Stomach (tissue), 9 donors: ENCODE data around the gene FAM107B. TPM values are rescaled to one million over a fixed set of nuclear protein-coding genes. Genes with fewer than 3 reads are reported as not detected.
A peak's percentile ranks its signal among the peaks of the same experiment; 100 is the strongest.

ENCODE experiments used
- DNase-seq, 2 donors: peaks; one replicate each; pipeline versions ENCODE4 v3.0.0 to v3.0.0-alpha.2; 2013 to 2019
- H3K27ac ChIP-seq, 5 donors: fragments of 200-600 bp in 4 of 5; sonication (generic) in 4 of 5; one replicate each; pipeline ENCODE4 v1.5.1; 2013 to 2019; ENCODE audit warnings: mild to moderate bottlenecking in 1 of 5, moderate library complexity in 1 of 5
- H3K27me3 ChIP-seq, 3 donors: fragments of 200-600 bp; sonication (generic); one replicate each; pipeline ENCODE4 v1.5.1; 2017 to 2019; ENCODE audit warnings: mixed run types in 1 of 3
- H3K36me3 ChIP-seq, 4 donors: fragments of 200-600 bp; sonication (generic); 1 replicate in 3 of 4; 2 replicates in 1 of 4; pipeline ENCODE4 v1.5.1; 2016 to 2019
- H3K4me1 ChIP-seq, 4 donors: fragments of 200-600 bp; sonication (generic); one replicate each; pipeline ENCODE4 v1.5.1; 2016 to 2019
- H3K4me3 ChIP-seq, 4 donors: fragments of 200-600 bp; sonication (generic) in 3 of 4; one replicate each; pipeline ENCODE4 v1.5.1; 2016 to 2019; ENCODE audit warnings: mild to moderate bottlenecking in 1 of 4
- H3K9me3 ChIP-seq, 4 donors: fragments of 200-600 bp; sonication (generic); one replicate each; pipeline ENCODE4 v1.5.1; 2016 to 2019
- CTCF ChIP-seq, 7 experiments: fragments of 450-650 bp in 4 of 7; fragments of 200-600 bp in 3 of 7; sonication (generic) in 3 of 7; IDR thresholded peaks; one replicate each; pipeline ENCODE4 v1.5.1; 2016 to 2019; ENCODE audit warnings: antibody characterized with exemption in 7 of 7, control low read depth in 2 of 7, mild to moderate bottlenecking in 1 of 7
- EP300 ChIP-seq: sonication (generic); formaldehyde crosslinking; IDR thresholded peaks from one replicate; pipeline ENCODE4 v1.6.1; 2017; ENCODE audit warnings: antibody characterized with exemption
- POLR2A ChIP-seq, 4 donors: fragments of 450-650 bp; IDR thresholded peaks; one replicate each; pipeline ENCODE4 v1.6.1; 2016; ENCODE audit warnings: antibody characterized with exemption in 4 of 4, control low read depth in 2 of 4, mild to moderate bottlenecking in 1 of 4, moderate library complexity in 1 of 4
- POLR2AphosphoS5 ChIP-seq, 3 donors: sonication (generic); formaldehyde crosslinking; IDR thresholded peaks; one replicate each; pipeline ENCODE4 v1.6.1; 2016; ENCODE audit warnings: antibody characterized with exemption in 3 of 3
- WGBS, 5 donors: extraction: QIAGEN DNeasy Blood & Tissue Kit in 3 of 5; methylation state at CpG; one replicate each; pipeline versions ENCODE4 v1.1.5 to v1.1.7; 2013 to 2018; 5-methylcytosine and 5-hydroxymethylcytosine counted together
- intact Hi-C: fragments of 100-400 bp; cut with DNase I; formaldehyde crosslinking; loops from one replicate; pipeline ENCODE4 v1.15.1; 2023; ENCODE audit warnings: low total_unique reads
- polyA plus RNA-seq, 3 donors: library from polyadenylated mRNA; stranded (reverse); fragments of 200-250 nt; gene quantifications; one replicate each; pipeline ENCODE4 v1.2.3, GENCODE V29; 2013
- total RNA-seq, 5 donors: library from RNA; depleted of rRNA; stranded (reverse); fragments of >200 nt; gene quantifications; one replicate each; pipeline versions ENCODE4 v1.1.0 to v1.2.3, GENCODE V29; 2014 to 2016
- donor health status: healthy with polysubstance abuse.
- donor health status: Bipolar disorder and iron deficiency.
- donor health status: healthy.

Gene FAM107B
- total and polyA plus RNA-seq, 8 donors, result 18.7 to 397 (median 160) TPM

GRCh38 chr10:14757394-14757793 is 17.3 kb downstream of the FAM107B start:
- intact Hi-C loops, result no loop called here
- Histone ChIP-seq H3K4me1 (no peaks in the 10 kb centered on the region), H3K27ac (no peak overlapping the region), H3K27me3 (no peaks in the 10 kb centered on the region), H3K9me3 (no peaks in the 10 kb centered on the region), H3K36me3 (no peaks in the 10 kb centered on the region), H3K4me3 (no peak overlapping the region)
- TF ChIP-seq EP300 (no peak), POLR2AphosphoS5 (IDR thresholded peaks at IDR 0.05) (no peak), CTCF (IDR thresholded peaks at IDR 0.05) (no peak), POLR2A (IDR thresholded peaks at IDR 0.05) (no peak)
- no peak for DNase-seq
- 84 to 93% (median 88%) methylated on average over 6 of the region's 6 CpGs for WGBS, 5 donors

GRCh38 chr10:14753441-14753840 is 21.3 kb downstream of the FAM107B start:
- Histone ChIP-seq H3K27me3 (no peaks in the 10 kb centered on the region), H3K4me3 (no peak overlapping the region), H3K27ac (no peak overlapping the region), H3K9me3 (no peaks in the 10 kb centered on the region), H3K4me1 (peaks cover 14 to 28% (median 24%) of the 10 kb centered on the region in 4 donors), H3K36me3 (no peaks in the 10 kb centered on the region)
- intact Hi-C loops, result no loop called here
- WGBS, 5 donors, result 71 to 87% (median 78%) methylated on average over 1 of the region's 1 CpG
- no peak for DNase-seq
- no peak for TF ChIP-seq EP300
- no peak for TF ChIP-seq POLR2A (IDR thresholded peaks at IDR 0.05)
- TF ChIP-seq CTCF (IDR thresholded peaks at IDR 0.05), result no peak
- no peak for TF ChIP-seq POLR2AphosphoS5 (IDR thresholded peaks at IDR 0.05)

GRCh38 chr10:14751921-14752320 is 22.8 kb downstream of the FAM107B start:
- H3K36me3 ChIP-seq, result no peaks in the 10 kb centered on the region
- TF ChIP-seq POLR2AphosphoS5 (IDR thresholded peaks at IDR 0.05) (peak in 1 of 3 donors; percentile 32), CTCF (IDR thresholded peaks at IDR 0.05) (no peak)
- H3K9me3 ChIP-seq, result no peaks in the 10 kb centered on the region
- intact Hi-C loops, result no loop called here
- peak in 1 of 2 donors; percentile 64 for DNase-seq
- WGBS, 5 donors, result 60 to 80% (median 71%) methylated on average over 1 of the region's 1 CpG
- no peaks in the 10 kb centered on the region for H3K27me3 ChIP-seq
- no peak overlapping the region for H3K4me3 ChIP-seq
- peak overlapping the region in 3 of 5 donors; percentile 65 to 87 (median 72) for H3K27ac ChIP-seq
- H3K4me1 ChIP-seq, result peaks cover 23 to 41% (median 32%) of the 10 kb centered on the region in 4 donors

GRCh38 chr10:14751014-14751896 is 23.4 kb downstream of the FAM107B start:
- peak in 1 of 2 donors; percentile 81 for DNase-seq
- no peak overlapping the region for H3K4me3 ChIP-seq
- WGBS, 5 donors, result 66 to 76% (median 74%) methylated on average over 14 of the region's 14 CpGs
- no peaks in the 10 kb centered on the region for H3K9me3 ChIP-seq
- H3K36me3 ChIP-seq, result no peaks in the 10 kb centered on the region
- peak overlapping the region in 3 of 5 donors; percentile 65 to 87 (median 72) for H3K27ac ChIP-seq
- peaks cover 23 to 41% (median 32%) of the 10 kb centered on the region in 4 donors for H3K4me1 ChIP-seq
- TF ChIP-seq POLR2AphosphoS5 (IDR thresholded peaks at IDR 0.05), result no peak
- TF ChIP-seq POLR2A (IDR thresholded peaks at IDR 0.05), result no peak
- TF ChIP-seq CTCF (IDR thresholded peaks at IDR 0.05), result no peak
- no peak for TF ChIP-seq EP300
- intact Hi-C loops, result no loop called here
- no peaks in the 10 kb centered on the region for H3K27me3 ChIP-seq
